Stimulated activated CD4-positive, alpha-beta T cell treated with anti-CD3 and anti-CD28 coated beads, Interleukin-12 subunit alpha, Interleukin-12 subunit beta, amount 100 ng/mL, for 48 hours (primary cell): ENCODE data around the gene AK8.

Experiments
- DNase-seq, 3 donors: peaks; one replicate each; pipeline ENCODE4 v3.0.0-alpha.2; 2020; ENCODE audit warnings: low read depth in 2 of 3, low spot score in 1 of 3

The AK8 gene

DNA sequence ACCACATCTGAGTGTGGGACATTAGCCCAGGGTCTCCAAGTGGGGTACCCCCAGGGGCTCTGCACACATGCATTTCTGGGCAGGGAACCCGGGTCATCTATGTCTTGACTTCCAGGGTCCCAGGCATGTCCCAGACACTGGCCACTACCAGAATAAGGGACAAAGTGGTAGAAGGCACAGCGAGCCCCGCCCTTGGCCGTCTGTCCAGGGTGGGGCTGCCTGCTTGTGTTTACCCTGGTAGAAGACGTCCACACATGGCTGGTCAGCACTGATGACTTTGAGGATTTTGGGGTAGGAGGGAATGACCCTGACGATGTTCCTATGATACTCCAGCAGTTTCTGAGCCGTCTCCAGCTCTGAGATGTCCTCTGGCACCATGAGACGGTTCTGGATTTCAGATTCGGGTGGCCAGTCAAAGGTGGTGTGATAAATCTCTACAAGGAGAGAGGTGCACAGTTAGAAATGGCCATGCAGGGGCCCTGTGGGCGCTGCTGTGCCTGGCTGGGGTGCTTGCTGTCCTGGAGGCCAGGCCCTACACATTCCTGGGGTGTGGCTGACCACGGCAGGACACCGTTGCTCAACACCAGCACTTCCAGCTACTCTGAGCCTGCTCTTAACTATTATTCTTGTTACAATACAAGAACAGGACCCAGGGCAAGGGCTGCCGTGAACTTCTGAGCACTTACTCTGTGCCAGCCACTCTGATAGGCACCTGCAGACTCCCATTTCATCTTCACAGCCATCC lies 51.3 kb downstream of the AK8 start:
- no peak for DNase-seq

DNA sequence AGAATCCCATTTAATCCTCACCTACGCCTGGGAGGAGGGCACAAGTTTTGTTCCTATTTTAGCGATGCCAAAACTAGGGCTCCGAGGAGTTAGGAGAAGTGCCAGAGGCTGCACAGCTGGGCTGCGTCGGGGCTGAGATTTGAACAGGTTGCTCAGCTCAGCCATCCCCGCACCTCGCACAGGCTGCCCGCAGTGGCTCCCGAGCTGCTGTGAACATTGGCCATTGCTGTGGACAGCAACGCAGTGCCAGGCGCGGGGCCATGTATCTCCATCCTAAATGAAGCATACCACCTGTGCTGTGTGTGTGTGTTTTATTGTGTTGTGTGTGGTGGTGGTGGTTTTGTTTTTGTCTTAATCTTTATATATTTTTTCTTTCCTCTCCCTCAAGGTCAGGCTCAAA lies 52.0 kb downstream of the AK8 start:
- DNase-seq, result no peak

DNA sequence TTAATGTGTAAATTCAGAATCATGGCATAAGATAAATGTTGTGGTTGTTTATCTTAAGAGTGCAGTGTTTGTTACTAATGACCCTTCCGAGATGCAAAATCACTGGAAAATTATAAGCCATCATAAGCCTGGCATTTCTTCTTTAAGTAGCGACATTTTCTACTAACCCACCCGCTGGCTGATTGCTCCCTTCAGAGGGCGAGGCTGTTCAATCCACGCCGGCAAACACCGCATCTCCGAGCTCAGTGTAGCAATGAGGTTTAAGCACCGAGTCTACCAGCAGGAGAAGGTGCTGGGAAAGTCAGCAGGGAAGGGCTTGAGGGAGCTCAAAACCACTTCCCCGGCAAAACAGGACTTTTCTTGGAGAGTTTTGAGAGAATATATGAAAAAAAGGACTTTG lies 52.7 kb downstream of the AK8 start:
- DNase-seq, result no peak

DNA sequence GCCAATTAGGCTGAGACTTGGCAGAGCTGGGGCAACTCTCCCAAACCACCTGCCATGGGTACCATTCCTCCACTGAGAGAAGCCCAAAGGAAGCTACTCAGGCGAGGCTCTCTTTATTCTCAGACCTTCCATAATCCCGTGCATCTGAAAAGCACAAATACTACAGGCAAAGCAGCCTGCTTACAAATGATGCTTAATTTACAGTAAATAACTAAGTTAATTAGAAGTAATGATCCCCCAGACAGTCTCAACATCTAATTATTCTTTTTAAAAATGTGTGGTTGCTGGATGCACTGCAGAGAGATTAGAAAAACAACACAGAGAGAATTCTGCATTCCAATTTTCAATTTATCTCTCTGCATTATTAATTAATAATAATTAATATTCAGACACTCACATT lies 53.1 kb downstream of the AK8 start:
- DNase-seq, result no peak

DNA sequence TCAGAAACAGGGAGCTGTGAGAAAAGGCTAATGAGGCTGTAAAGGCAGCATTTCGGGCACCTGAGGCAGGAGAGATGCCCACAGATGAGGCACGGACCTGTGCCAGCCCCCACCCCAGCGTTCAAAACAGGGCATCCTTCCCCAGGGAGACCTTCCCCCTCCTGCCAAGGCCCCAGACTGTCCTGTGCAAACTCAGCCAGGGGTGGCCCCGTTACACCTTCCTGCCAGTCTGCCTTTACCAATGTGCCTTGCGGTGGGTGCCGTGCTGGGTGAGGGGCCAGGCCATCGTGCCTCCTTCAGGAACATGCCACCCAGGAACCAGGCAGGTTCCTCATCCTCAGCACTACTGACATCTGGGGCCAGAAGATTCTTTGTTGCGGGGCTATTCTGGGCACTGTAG lies 53.9 kb downstream of the AK8 start:
- DNase-seq, result no peak

DNA sequence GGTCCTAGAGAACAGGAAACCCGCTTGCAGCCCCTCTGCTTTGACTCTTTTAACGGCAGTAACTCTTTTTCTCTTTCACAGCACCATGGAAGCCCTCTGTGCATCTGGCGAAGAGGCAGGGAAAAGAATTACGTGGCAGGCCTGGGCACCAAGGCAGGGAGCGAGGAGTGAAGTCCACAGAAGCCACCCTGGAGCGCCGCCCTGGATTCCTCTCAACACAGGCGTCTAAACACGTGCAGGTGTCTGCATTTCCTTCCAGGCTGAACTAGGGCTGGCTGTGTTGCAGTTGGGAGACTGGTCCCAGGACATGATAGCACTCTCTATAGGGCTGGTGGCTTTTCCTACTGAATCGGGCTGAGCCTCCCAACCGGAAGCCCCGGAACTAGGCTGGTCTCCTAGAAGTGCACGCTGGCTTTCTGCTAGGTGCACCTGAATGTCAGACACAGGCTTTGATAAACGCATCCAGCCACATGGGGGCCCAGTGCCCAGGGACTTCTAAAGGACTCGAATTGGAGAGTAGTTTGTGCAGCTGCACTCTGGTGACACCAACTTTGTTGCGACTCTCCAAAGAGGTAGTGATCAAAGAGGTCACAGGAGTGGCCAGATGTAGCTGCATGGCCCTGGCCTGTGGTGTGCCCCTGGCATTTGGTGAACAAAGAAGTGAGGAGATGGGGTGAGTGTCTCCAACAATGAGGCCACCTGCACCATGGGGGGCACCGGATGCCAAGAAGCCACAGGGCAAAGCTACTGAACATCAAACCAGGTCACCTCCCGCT lies 54.5 kb downstream of the AK8 start:
- DNase-seq, result no peak

DNA sequence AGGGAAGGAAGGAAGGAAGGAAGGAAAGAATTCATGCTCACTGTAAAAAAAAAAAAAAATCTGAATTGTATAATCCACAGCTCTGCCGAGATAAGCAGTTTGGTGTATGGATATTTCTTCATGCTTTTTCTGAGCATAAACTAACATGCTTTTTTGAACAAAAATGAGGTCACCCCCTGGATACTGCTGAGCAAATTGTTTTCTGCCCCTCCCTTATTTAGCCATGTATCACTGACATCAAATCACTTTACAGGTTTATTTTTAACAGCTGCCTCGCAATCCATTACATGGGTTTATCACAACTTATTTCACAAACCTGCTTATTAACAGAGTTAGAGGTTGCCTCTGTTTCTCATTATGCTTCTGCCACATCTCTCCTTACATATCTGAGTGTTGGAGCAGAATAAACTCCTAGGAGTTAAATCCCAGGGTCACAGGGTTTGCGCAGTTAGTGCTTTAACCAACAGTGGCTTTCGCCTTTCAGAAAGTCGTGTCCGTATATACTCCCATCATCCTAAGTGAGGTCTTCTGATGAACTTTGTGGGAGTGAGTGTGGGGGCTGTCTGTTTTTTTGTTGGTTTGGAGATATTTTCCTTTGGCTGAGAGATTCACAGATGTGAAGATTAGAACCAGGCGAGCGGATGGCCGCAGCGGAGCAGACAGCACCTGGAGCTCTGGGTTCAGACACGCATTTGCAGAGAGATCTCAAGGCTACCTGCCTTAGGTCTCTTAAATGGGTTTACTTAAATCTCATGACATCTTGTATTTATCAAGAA lies 57.7 kb downstream of the AK8 start:
- DNase-seq, result no peak

DNA sequence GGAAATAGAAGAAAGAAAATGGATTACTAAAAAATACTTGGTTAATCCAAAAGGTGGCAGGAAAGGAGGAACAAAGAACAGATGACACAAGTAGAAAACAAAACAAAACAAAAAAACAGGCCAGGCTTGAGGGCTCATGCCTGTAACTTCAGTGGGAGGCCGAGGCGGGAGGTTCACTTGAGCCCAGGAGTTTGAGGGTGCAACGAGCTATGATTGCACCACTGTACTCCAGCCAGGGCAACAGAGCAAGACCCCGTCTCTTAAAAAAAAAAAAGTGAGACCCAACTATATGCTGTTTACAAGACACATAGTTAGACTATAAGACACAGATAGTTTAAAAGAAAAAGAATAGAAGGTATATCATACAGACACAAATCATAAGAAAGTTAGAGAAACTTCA lies 59.5 kb downstream of the AK8 start:
- DNase-seq, result no peak

DNA sequence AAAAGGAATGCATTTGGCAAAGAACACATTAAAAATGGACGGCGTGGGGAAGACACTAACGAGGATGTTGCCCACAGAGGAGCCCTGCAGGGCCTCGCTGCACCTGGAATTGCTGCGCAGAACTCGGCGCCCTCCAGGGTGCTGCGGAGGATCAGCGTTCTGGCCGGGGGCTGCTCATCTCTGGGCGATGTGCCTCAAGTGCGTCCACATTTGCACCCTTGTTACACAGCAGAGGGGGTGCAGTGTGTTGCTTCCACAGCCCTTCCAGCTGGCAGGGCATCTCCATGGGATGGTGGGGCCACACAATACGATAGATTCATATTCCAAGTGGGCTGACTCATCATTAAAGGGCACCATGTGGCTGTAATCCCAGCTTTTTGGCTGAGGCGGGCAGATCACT lies 63.1 kb downstream of the AK8 start:
- DNase-seq, result no peak

DNA sequence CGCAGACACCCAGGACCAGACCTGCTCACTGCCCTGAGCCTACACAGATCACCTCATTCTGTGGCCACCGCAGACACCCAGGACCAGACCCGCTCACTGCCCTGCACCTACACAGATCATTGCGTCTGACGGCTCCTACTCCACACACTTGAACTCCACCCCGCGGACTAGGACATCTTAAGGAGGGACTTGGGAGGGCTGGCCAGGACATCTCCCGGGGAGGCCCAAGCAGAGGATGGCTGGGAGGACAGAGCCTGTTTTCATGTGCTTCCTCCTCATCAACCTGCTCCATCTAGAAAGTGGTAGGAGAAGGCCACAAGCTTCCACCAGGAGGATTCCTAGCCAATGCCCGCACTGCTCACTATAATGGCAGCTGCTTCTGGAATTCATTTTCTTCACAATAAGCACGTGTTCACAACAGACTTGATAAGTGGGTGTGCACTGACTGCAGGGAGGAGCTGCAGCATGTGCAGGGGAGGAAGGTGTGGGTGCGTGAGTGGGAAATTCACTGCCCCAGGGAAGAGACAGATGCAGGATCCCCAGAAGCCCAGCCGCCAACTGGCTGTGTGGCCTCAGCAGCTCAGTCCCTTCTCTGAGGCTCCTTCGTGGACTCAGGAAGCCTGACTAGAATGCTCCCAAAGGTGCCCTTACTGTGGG lies 64.8 kb downstream of the AK8 start:
- DNase-seq, result no peak

DNA sequence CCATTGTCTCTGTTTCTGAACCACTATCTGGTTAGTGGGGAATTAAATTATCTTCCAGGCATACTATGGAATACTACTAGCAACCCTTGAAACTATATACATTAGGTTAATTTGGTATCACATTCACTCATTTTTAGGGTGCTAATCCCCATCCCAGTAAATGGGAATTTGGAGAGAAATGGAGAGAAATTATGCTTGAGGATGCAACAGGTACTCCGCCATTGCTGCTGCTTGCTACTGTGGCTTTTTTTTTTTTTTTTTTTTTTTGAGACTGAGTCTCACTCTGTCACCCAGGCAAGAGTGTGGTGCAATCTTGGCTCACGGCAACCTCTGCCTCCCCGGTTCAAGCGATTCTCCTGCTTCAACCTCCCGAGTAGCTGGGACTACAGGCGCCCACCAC lies 66.1 kb downstream of the AK8 start:
- no peak for DNase-seq

DNA sequence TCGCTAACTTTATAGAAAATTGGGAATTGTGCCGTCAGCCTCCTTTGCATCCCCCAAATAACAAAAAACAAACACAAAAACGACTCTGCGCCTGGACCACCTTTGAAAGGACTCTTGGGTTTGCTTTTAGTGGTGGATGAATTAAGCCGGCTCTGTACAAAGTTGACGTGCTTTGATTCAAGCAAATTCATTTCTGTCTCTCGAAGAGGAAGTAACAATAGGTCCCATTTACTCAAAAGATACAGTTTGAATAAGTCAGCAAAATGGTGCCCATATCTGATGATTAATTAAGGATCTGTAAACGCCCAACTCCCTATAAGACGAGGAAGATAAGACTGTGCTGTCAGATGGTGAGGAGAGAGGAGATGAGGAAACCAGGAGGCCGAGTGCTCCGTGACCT lies 67.8 kb downstream of the AK8 start:
- no peak for DNase-seq

DNA sequence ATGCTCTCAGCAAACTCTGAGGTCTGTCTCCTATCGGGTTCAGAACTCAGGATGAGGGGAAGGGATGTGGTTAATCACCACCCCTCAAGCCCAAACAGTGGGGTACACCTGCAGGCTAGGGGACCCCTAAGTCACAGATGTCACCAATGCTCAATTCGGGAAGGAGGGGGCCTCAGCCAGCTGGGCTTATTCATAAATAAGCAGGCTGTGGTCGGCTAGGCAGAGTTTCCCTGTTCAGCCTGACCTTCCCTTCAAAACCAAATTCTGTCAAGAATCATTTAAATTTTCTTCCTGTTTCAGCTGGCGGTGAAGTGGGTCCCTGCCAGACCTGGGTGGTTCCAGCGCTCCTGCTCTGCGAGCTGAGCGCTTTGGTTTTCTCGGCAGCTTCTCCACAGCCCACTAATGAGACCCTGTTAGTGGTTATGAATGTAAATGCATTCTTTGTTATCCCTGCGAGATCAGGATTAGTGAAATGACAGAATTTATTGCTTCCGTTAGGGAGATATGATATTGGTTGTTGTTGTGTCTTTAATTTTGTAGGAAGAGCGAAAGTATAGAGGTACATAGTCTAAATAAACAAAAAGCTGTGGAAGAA lies 68.3 kb downstream of the AK8 start:
- DNase-seq, result no peak

DNA sequence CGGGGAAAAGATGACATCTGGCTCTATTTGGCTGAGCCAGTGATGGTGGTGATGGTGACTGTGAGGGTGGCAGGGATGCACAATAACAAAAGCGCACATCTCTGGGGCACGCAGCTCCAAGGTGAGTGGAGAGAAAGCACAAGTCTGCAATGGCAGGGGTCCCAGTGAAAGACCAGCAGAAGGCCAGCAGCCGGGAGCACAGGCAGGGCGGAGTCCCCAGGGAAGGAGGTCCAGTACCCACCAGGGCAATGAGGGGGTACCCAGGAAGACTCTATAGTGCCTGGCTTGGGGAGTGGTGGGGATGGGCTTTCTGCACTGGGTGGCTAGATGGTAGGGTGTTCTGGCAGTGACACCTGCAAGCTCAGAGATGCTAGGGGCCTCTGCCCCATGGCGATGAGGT lies 69.4 kb downstream of the AK8 start:
- DNase-seq, result no peak

DNA sequence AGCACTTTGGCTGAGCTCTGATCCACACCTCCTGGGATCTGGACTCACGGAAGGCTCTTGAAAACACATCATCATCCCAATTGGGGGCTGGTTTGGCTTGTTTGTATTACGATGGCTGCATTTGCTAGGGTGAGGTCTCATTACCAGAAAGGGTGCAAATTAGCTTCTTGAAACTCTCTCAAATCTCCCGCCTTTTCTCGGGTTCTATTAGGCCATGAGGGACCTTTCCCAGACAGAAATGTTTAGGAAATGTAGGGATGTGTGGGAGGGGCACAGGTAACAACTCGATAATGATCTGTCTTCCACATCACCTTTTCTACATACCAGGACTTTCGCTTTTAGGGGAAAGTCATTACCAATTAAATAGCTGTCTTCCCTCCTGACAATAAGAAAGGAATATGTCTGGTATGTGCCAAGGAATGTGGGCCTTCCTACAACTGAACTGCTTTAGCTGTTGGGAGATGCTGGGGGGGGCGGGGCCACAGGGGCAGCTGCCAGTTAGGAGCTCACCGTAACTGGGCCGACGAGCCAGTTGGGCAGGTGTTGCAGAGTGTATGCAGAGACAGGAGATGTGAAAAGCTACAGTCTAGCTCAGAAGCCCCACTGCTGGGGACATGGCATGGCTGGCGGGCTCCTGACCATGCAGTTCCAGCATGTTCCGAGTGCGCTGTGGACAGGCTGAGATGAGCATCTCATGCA lies 71.2 kb downstream of the AK8 start:
- DNase-seq, result no peak

DNA sequence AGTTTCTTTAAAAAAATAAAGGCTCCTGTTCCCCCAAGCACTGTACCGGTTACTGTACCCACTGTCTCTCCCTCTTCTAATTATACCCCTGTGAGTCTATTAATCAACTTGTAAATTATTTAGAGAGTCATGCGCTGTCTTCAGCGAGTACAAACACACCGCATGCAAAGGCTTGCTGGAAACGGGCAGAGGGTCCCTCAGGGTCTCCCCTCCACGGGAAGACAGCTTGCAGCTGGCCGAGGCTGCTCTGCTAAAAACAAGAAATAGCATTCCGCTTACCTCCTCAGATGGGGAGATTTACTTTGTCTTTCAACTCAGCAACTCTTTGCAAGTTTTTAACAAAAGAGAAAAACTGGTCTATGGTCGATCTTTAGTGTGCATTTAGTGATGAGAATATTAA lies 71.8 kb downstream of the AK8 start:
- no peak for DNase-seq

DNA sequence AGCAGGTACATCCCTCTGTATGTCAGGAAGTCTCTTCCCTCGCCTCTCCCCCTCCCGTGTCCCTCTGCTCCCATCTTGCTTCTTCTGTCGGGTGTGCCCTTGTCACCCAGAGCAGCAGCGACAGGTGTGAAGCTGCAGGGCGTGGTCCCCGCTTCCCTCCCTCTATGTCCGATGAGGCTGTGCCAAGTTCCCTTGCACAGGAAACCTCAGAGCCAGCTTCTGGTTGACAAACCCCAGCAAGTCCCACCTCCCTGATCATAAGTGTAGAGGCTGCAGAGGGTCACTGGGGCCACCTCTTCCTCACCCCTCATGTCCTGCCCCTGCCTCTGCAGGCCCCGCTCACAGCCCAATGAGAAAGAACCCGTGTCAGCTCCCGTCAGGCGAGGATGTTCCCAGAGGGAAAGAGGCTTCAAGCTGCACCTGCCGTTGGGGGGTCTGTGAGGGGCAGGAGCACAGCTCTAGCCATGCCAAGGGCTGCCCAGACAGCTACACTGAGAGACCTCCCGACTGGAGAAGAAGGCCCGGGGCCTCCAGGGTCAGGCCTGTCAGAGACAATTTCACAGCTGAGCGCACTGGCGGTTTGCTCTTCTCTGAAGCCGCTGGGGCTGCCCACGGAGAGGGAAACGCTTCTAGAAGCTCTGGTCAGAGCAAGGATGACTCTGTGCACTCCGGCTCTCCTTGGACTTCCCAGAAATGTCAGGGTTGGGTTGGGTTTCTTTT lies 73.3 kb downstream of the AK8 start:
- DNase-seq, result no peak

DNA sequence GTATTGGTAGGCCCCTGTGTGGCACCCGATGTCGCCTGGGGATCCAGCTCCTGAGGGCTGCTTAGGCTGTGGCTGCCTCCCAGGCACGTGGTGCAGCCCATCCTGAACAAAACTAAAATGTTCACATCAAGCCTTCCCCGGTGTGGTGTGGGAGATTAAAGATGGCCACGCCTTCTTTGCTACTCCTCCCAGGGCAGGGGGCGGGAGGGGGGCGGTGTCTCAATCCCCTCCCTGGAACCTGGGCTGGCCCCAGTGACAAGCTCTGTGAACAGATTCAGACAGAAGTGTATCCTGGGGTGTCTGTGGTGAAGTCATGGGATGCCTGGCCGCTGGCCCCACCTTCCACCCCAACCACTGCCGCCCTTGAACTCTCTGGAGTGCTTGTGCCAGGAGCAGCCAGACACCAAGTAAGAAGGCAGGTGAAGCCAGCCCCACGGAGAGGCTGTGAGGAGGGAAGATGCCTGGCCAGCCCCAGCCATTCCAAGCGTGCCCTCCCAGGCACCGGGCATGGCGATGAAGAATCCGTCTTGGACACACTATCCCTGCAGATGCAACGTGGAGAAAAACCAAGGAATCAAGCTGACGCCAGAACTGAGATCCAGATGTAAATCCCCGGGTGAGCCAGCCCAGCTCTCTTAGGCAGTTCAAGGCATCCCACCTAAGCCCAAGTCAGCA lies 75.8 kb downstream of the AK8 start:
- no peak for DNase-seq

DNA sequence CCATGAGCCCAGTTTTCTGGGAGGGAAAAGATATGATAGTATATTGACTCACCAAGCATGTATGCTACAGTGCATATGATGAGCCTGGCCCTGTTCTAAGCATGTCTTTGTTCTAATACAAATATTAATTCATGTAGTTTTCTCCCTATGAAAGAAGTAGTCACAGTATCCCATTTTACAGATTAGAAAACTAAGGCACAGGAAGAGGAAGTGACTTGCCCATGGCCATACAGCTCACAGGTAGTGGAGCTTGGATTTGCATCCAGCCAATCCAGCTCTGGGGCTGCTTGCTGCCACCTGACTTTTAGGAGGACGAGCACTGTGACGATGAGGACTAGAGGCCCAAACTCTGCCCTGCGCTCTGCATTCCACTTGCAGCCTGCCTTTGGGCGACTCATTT lies 76.4 kb downstream of the AK8 start:
- no peak for DNase-seq
